NCI-H2227 treated with DMSO at 0.1 percent for 48 hours (cell line): ENCODE measurements around the gene NPHS1.
A peak's percentile ranks its signal among the peaks of the same experiment; 100 is the strongest.

Experiments
- DNase-seq: peaks from one replicate; lab custom pipeline; 2025; lab: John Stamatoyannopoulos, UW

NPHS1 gene

DNA sequence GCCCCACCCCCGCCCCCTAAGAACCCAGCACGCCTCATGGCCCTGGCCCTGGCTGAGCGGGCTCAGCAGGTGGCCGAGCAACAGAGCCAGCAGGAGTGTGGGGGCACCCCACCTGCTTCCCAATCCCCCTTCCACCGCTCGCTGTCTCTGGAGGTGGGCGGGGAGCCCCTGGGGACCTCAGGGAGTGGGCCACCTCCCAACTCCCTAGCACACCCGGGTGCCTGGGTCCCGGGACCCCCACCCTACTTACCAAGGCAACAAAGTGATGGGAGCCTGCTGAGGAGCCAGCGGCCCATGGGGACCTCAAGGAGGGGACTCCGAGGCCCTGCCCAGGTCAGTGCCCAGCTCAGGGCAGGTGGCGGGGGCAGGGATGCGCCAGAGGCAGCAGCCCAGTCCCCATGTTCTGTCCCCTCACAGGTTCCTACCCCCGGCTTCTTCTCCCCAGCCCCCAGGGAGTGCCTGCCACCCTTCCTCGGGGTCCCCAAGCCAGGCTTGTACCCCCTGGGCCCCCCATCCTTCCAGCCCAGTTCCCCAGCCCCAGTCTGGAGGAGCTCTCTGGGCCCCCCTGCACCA is 65.0 kb downstream of the NPHS1 start:
- no peak for DNase-seq

- no peak for DNase-seq
Observed at GRCh38 chr19:35786299-35787160, 65.8 kb downstream of the NPHS1 start.

GRCh38 chr19:35785339-35785627 is 67.0 kb downstream of the NPHS1 start:
- no peak for DNase-seq

DNA sequence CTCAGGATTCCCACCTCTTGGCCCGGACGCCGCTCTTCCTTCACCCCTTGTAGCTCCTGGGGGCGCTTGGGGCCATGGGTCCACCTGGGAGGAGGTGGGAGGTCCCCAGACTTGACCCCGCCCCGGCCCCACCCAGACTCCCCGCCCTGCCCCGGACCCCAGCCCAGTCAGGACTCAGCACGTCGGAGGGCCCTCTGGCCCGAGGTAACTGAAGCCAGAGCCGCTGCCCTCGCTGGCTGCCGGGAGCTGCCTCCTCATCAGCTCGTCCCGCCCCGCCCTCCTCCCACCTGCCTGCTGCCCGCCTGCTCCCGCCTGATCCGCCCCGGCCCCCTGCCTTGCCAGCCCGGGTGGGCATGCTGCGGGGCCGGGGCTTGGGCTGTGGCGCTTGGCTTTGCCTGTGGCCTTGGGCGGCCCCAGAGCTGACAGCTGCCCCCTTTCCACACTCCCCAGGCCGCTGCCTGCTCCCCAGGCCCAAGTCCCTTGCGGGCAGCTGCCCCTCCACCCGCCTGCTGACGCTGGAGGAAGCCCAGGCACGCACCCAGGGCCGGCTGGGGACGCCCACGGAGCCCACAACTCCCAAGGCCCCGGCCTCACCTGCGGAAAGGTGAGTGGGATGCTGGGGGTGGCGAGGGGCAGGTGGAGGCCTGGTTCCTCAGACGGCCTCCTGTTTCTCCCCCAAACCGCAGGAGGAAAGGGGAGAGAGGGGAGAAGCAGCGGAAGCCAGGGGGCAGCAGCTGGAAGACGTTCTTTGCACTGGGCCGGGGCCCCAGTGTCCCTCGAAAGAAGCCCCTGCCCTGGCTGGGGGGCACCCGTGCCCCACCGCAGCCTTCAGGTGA is 67.6 kb downstream of the NPHS1 start:
- DNase-seq: no peak

DNA sequence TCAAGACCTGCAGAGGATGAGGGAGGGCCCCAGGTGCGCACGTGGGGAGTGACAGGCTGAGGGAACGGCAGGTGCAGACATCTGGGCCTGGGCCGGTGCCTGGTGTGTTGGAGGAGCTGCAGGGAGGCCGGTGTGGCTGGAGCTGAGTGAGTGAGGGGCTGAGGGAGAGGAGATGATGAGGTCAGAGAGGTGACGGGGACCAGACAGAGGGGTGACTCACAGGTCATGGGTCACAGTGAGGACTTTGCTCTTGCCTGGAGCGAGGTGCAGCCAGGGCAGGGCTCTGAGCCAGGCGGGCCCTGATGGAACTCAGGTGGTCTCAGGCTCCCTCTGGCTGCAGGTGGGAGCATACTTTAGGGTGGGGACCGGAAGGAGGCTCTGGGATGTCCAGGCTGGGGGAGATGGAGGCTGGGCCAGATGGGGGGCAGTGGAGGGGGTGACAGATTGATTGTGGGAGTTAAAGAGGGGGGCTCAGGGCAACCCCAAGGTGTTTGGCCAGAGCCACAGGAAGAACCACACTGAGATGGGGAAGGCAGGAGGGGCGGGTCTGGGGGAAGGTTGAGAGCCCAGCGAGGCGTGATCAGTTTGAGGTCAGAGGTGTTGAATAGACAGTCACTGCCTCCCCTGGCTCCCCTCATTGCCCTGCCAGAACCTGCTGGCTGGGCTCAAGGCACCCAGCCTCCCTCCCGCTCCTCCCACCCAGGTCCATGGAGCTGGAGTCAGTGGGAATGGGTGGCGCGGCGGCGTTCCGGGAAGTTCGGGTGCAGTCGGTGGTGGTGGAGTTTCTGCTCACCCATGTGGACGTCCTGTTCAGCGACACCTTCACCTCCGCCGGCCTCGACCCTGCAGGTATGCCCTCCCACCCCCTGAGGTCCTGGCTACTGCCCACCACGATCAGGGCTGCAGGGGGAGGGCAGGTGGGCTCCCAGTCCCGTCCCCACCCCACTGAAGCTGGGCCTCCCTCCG is 68.6 kb downstream of the NPHS1 start:
- DNase-seq: no peak

GRCh38 chr19:35782589-35782988 is 69.7 kb downstream of the NPHS1 start:
- no peak for DNase-seq

DNA sequence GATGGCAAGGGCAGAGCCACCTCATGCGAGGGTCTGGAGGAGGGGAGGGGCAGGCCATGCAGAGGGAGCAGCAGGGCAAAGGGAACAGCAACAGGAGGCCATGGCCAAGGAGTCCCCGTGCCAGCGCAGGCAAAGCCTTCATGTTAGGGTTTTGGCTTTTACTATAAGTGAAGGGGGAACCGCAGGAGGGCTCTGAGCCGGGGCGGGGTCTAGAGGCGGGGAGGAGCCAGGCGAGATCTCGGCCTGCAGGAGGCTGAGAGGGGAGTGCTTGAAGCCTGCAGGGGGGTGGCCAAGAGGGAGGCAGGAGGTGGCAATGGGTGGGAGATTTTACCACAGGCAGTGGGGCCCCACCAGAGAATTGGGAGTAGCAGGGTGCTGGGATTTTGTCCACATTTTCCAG is 70.7 kb downstream of the NPHS1 start:
- no peak for DNase-seq

- DNase-seq: no peak
Observed at GRCh38 chr19:35780717-35781116, 71.6 kb downstream of the NPHS1 start.

DNA sequence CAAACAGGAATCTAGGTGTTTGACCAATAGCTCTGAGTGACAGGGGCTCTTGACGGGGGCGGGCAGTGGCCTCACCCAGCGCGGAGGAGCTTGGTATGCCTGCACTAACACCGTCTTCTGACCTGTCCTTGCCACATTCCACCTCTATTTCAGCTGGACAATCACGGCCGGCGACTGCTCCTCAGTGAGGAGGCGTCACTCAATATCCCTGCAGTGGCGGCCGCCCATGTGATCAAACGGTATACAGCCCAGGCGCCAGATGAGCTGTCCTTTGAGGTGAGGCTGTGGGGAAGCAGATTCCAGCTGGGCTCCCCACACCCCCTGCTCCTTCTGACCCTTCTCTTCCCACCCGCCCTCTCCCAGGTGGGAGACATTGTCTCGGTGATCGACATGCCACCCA is 72.2 kb downstream of the NPHS1 start:
- no peak for DNase-seq

DNA sequence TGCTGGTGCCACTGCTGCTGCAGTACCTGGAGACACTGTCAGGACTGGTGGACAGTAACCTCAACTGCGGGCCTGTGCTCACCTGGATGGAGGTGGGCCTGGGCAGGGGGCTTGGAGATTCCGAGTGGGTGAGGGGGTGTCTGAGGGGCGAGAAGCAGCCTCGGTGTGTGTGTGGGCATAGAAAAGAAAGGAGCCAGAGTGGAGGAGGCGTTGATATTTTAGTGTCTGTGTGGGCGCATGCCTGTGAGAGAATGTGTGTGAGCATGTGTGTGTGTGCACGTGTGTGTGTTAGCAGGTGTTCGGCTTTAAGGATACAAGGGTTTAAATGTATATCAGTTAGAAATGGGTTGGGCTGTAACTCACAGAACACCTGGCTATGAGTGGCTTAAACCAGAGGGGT is 73.3 kb downstream of the NPHS1 start:
- no peak for DNase-seq

- DNase-seq: no peak
Observed at GRCh38 chr19:35777961-35778360, 74.3 kb downstream of the NPHS1 start.

- peak; percentile 51 for DNase-seq
Observed at GRCh38 chr19:35777086-35777841, 75.0 kb downstream of the NPHS1 start.

GRCh38 chr19:35776102-35776788 is 76.1 kb downstream of the NPHS1 start:
- peak; percentile 76 for DNase-seq
